OCI-LY7 (cell line): ENCODE data around the gene CDC42BPB. TPM values are rescaled to one million over a fixed set of nuclear protein-coding genes. Genes with fewer than 3 reads are reported as not detected.

Source experiments
- BruUV-seq: library from RNA; stranded (reverse); fragments of 400-500 nt; replicated peaks from 2 replicates; lab custom pipeline; 2021; lab: Mats Ljungman, UMichigan
- CTCF ChIA-PET: fragments of 300-600 bp; sonication (Branson Sonifier 250); formaldehyde crosslinking; loops from one replicate; lab custom pipeline; 2022; ENCODE audit warnings: antibody characterized with exemption; ENCODE audit not compliant: unreplicated experiment; lab: Charles Lee
- POLR2A ChIA-PET: fragments of 300-600 bp; sonication (Branson Sonifier 250); formaldehyde crosslinking; loops from one replicate; lab custom pipeline; 2022; ENCODE audit warnings: antibody characterized with exemption; lab: Charles Lee
- DNase-seq: peaks from one replicate; pipeline ENCODE4 v3.0.0-alpha.2; 2015; ENCODE audit warnings: low spot score
- H2AFZ ChIP-seq: fragments of 200-600 bp; sonication (generic), shearing (Covaris generic); 2 replicates; pipeline ENCODE4 v1.6.1; 2014; ENCODE audit warnings: mild to moderate bottlenecking, antibody characterized with exemption, low read length, moderate library complexity
- H3K27ac ChIP-seq: fragments of 200-600 bp; sonication (generic); 2 replicates; pipeline ENCODE4 v1.5.1; 2014; ENCODE audit warnings: mixed run types, low read depth, mild to moderate bottlenecking, moderate library complexity, low read length, inconsistent platforms; ENCODE audit not compliant: poor library complexity, severe bottlenecking
- H3K36me3 ChIP-seq: fragments of 200-600 bp; sonication (generic); 2 replicates; pipeline ENCODE4 v1.6.1; 2014; ENCODE audit warnings: mild to moderate bottlenecking, antibody characterized with exemption, low read length, moderate library complexity, mixed read lengths; ENCODE audit not compliant: insufficient read depth
- H3K4me1 ChIP-seq: fragments of 200-600 bp; sonication (generic); 2 replicates; pipeline ENCODE4 v1.5.1; 2014; ENCODE audit warnings: mild to moderate bottlenecking, low read length; ENCODE audit not compliant: insufficient read depth, poor library complexity, severe bottlenecking
- H3K4me2 ChIP-seq: fragments of 200-600 bp; sonication (generic); 2 replicates; pipeline ENCODE4 v1.6.1; 2014; ENCODE audit warnings: mild to moderate bottlenecking, low read length
- H3K4me3 ChIP-seq: fragments of 200-600 bp; sonication (generic); 2 replicates; pipeline ENCODE4 v1.5.1; 2014; ENCODE audit warnings: mild to moderate bottlenecking, low read depth, low read length; ENCODE audit not compliant: poor library complexity, severe bottlenecking
- H3K79me2 ChIP-seq: fragments of 200-600 bp; sonication (generic); 2 replicates; pipeline ENCODE4 v1.6.1; 2016; ENCODE audit warnings: low read depth, mild to moderate bottlenecking, low read length, moderate library complexity, mixed read lengths; ENCODE audit not compliant: insufficient read depth
- H3K9me2 ChIP-seq: fragments of 200-600 bp; sonication (generic); 2 replicates; pipeline ENCODE4 v1.6.1; 2016; ENCODE audit warnings: mild to moderate bottlenecking, low read length, mixed read lengths; ENCODE audit not compliant: insufficient read depth
- H3K9me3 ChIP-seq: fragments of 200-600 bp; sonication (generic); 2 replicates; pipeline ENCODE4 v1.6.1; 2014; ENCODE audit warnings: mild to moderate bottlenecking, mixed run types, low read length, mixed read lengths
- H4K20me1 ChIP-seq: fragments of 200-600 bp; sonication (generic); 2 replicates; pipeline ENCODE4 v1.6.1; 2014; ENCODE audit warnings: mild to moderate bottlenecking, antibody characterized with exemption, low read length, moderate library complexity, mixed read lengths; ENCODE audit not compliant: insufficient read depth
- EZH2phosphoT487 ChIP-seq: fragments of 200-600 bp; sonication (generic); IDR thresholded peaks from 2 replicates; pipeline ENCODE4 v1.6.1; 2018; ENCODE audit warnings: low read depth, borderline replicate concordance, mild to moderate bottlenecking, mixed run types, antibody characterized with exemption, low read length, moderate library complexity, mixed read lengths
- intact Hi-C: fragments of 100-400 bp; cut with micrococcal nuclease; formaldehyde crosslinking; loops from one replicate; pipeline ENCODE4 v1.10.0; 2022; ENCODE audit not compliant: unreplicated experiment
- total RNA-seq, 2 experiments: library from RNA; depleted of rRNA in 1 of 2; stranded (reverse); fragments of >200 nt in 1 of 2; shearing (Covaris generic) in 1 of 2; gene quantifications; 2 replicates each; pipeline ENCODE4 v1.2.3, GENCODE V29; 2014 to 2022
- TF ChIP-seq, protein P1 (sequence below): fragments of 200-600 bp; sonication (generic); conservative IDR thresholded peaks from 2 replicates; pipeline ENCODE4 v1.5.1; 2014; ENCODE audit warnings: mild to moderate bottlenecking, antibody characterized with exemption, low read length, moderate library complexity, mixed read lengths

CDC42BPB gene
- total RNA-seq, 2 experiments from 2014 or later, result 0.03 to 0.46 TPM

DNA sequence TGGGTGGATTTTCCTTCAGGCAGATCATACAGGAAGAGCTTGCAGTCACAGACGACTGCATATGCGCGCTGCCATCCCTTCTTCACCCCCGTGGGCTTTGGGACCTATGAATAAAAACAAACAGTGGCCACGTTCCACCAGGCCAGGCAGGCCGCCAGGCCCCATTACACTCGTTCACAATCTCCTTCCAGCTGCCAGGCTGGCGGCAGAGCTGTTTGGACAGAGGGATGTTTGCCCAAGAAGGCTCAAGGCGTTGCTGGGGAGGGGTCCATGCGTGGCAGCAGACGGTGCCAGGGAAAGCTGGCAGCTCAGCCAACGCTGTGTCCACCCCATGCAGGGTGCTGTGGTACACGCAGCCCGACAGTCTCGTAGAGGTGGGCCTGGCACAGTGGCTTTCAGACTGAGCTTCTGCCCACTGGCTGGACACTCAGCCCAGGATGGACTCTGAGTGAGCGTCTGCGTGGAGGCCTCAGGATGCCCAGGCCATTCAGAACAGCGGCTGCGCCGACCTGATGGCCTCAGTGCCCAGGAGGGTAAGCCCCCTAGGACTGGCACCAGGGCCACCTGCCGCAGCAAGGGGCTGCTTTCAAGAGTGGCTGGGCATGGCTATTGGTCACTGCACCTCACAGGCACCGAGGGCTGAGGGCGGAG, 107.4 kb downstream of the CDC42BPB start:
- Histone ChIP-seq H3K36me3 (no peaks in the 10 kb centered on the region), H3K4me3 (no peak overlapping the region), H3K4me1 (peaks cover 21% of the 10 kb centered on the region), H4K20me1 (no peaks in the 10 kb centered on the region), H2AFZ (no peak overlapping the region; the same call in 1 of the 2 replicates), H3K9me3 (no peaks in the 10 kb centered on the region), H3K27ac (no peak overlapping the region), H3K4me2 (peak overlapping the region; percentile 4; the same call in 1 of the 2 replicates), H3K79me2 (no peaks in the 10 kb centered on the region), H3K9me2 (no peaks in the 10 kb centered on the region)
- POLR2A ChIA-PET, result interaction anchor here (0.6 kb wide), 1 partner anchor 257 kb away, joined by 3 read pairs; no protein-coding TSS in a partner anchor
- TF ChIP-seq EZH2phosphoT487, result no peak
- TF ChIP-seq, protein P1, sequence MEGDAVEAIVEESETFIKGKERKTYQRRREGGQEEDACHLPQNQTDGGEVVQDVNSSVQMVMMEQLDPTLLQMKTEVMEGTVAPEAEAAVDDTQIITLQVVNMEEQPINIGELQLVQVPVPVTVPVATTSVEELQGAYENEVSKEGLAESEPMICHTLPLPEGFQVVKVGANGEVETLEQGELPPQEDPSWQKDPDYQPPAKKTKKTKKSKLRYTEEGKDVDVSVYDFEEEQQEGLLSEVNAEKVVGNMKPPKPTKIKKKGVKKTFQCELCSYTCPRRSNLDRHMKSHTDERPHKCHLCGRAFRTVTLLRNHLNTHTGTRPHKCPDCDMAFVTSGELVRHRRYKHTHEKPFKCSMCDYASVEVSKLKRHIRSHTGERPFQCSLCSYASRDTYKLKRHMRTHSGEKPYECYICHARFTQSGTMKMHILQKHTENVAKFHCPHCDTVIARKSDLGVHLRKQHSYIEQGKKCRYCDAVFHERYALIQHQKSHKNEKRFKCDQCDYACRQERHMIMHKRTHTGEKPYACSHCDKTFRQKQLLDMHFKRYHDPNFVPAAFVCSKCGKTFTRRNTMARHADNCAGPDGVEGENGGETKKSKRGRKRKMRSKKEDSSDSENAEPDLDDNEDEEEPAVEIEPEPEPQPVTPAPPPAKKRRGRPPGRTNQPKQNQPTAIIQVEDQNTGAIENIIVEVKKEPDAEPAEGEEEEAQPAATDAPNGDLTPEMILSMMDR, result no peak
- CTCF ChIA-PET, result no interaction called here
- intact Hi-C loops, result no loop called here
- BruUV-seq, result no TSS peak
- DNase-seq, result no peak

DNA sequence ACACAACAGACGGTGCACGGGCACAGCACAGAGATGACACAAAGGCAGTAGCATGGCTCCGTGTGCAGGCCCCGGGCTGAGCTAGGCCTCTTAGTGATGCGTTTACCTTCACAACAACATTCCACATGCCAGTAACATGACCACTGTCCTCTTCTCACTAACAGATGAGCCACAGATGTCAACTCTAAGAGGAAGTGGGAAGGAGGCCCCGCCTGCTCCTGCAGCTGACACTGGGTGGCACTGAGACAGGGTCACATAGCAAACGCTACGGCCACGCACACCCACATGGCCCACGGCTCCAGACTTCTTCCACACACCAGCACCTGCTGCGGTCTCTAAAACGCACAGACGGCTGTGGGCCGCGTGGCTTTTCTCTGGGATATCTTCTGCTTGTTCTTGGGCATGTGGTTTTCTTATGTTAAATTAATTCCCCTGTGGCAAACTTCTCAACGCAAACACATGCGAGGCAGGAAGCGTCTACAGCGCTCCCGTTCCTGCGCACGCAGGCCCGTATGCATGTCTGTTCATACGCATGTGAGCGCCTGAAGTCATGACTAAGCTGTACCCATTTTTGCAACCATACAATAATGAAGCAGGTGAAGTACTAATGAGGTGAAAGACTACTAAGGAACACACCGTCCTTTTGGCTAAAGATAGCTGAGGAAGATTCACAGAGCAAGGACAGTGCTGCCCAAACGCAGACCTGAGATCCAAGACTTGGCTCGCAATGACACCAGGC, 108.1 kb downstream of the CDC42BPB start:
- BruUV-seq, result no TSS peak
- Histone ChIP-seq H3K36me3 (no peaks in the 10 kb centered on the region), H2AFZ (peak overlapping the region; percentile 37; the same call in 1 of the 2 replicates), H3K4me1 (peaks cover 21% of the 10 kb centered on the region), H3K9me2 (no peaks in the 10 kb centered on the region), H3K27ac (no peak overlapping the region), H3K4me3 (no peak overlapping the region), H4K20me1 (no peaks in the 10 kb centered on the region), H3K4me2 (peak overlapping the region; percentile 26), H3K79me2 (no peaks in the 10 kb centered on the region), H3K9me3 (no peaks in the 10 kb centered on the region)
- TF ChIP-seq, protein P1, result no peak
- TF ChIP-seq EZH2phosphoT487, result no peak
- intact Hi-C loops, result no loop called here
- ChIA-PET POLR2A (interaction anchor here (0.6 kb wide), 3 partner anchors 27 to 256 kb away, joined by 3 to 4 read pairs (median 3); no protein-coding TSS in a partner anchor), CTCF (interaction anchor here (0.6 kb wide), 1 partner anchor 15 kb away, joined by 3 read pairs; no protein-coding TSS in a partner anchor)
- DNase-seq, result peak; percentile 61
